K562 (cell line): ENCODE measurements around the gene PSMA7.

Source experiments
- EP300 ChIP-seq: IDR thresholded peaks from 2 replicates; pipeline ENCODE4 v1.6.1; 2012; ENCODE audit warnings: low read length, improper control_type of control experiment
- HDAC6 ChIP-seq: IDR thresholded peaks from 2 replicates; pipeline ENCODE4 v1.6.1; 2012; ENCODE audit warnings: low read depth, mild to moderate bottlenecking, control low read depth, inconsistent platforms, low read length, moderate library complexity
- PHF21A ChIP-seq: fragments of 450-650 bp; IDR thresholded peaks from 2 replicates; pipeline ENCODE4 v1.6.1; 2017; ENCODE audit warnings: low read depth, borderline replicate concordance
- TCF15 ChIP-seq: fragments of 250-450 bp; sonication (Bioruptor Pico); IDR thresholded peaks from 2 replicates; pipeline ENCODE4 v1.8.0; 2022; ENCODE audit warnings: moderate library complexity, mild to moderate bottlenecking, inconsistent platforms

- TF ChIP-seq PHF21A (no peak), HDAC6 (no peak), TCF15 (CRISPR knock-in tag) (no peak), EP300 (no peak)
These were observed 29.5 kb upstream of the PSMA7 start for GRCh38 chr20:62172666-62173065.
